ENCODE results near the gene RBBP8NL. TPM values are rescaled to one million over a fixed set of nuclear protein-coding genes. Genes with fewer than 3 reads are reported as not detected.

The RBBP8NL gene
- total RNA-seq, 1 donor from 2014 or later = not detected

GRCh38 chr20:62422636-62423325, 4.6 kb downstream of the RBBP8NL start:
- intact Hi-C loops (cut with micrococcal nuclease) = no loop called here

- intact Hi-C loops (cut with micrococcal nuclease) = no loop called here
Measured at GRCh38 chr20:62421716-62421990, 5.7 kb downstream of the RBBP8NL start.

GRCh38 chr20:62420846-62421715, 6.3 kb downstream of the RBBP8NL start:
- intact Hi-C loops (cut with micrococcal nuclease) = no loop called here

GRCh38 chr20:62419759-62420158, 7.6 kb downstream of the RBBP8NL start:
- intact Hi-C loops (cut with micrococcal nuclease) = no loop called here

- intact Hi-C loops (cut with micrococcal nuclease) = no loop called here
Measured at GRCh38 chr20:62418709-62419487, 8.4 kb downstream of the RBBP8NL start.

- intact Hi-C loops (cut with micrococcal nuclease) = no loop called here
Measured at GRCh38 chr20:62417981-62418708, 9.2 kb downstream of the RBBP8NL start.

- intact Hi-C loops (cut with micrococcal nuclease) = no loop called here
Measured at GRCh38 chr20:62416651-62417637, 10.4 kb downstream of the RBBP8NL start.

GRCh38 chr20:62415354-62416111, 11.8 kb downstream of the RBBP8NL start:
- intact Hi-C loops (cut with micrococcal nuclease) = no loop called here

GRCh38 chr20:62413896-62414481, 13.3 kb downstream of the RBBP8NL start:
- intact Hi-C loops (cut with micrococcal nuclease) = no loop called here

- intact Hi-C loops (cut with micrococcal nuclease) = no loop called here
Measured at GRCh38 chr20:62413025-62413570, 14.2 kb downstream of the RBBP8NL start.

- intact Hi-C loops (cut with micrococcal nuclease) = no loop called here
Measured at GRCh38 chr20:62412194-62413024, 14.9 kb downstream of the RBBP8NL start.

- intact Hi-C loops (cut with micrococcal nuclease) = no loop called here
Measured at GRCh38 chr20:62411479-62412193, 15.7 kb downstream of the RBBP8NL start.

- intact Hi-C loops (cut with micrococcal nuclease) = no loop called here
Measured at GRCh38 chr20:62410746-62411478, 16.4 kb downstream of the RBBP8NL start.

GRCh38 chr20:62409931-62410745, 17.2 kb downstream of the RBBP8NL start:
- intact Hi-C loops (cut with micrococcal nuclease) = loop anchor here (5.0 kb wide), 3 partner anchors 228 to 807 kb away; partner anchors contain the start of genes LSM14B, MTG2 and YTHDF1

- intact Hi-C loops (cut with micrococcal nuclease) = loop anchor here (5.0 kb wide), 3 partner anchors 227 to 808 kb away; partner anchors contain the start of genes LSM14B, MTG2 and YTHDF1
Measured at GRCh38 chr20:62409086-62409853, 18.1 kb downstream of the RBBP8NL start.
